ENCODE measurements around the gene ERO1A.
"Not testable (repeated sequence)": the region's sequence is repeated elsewhere in the genome, so short reads cannot be mapped to it uniquely, and the experiment has no call there.

The ERO1A gene, protein sequence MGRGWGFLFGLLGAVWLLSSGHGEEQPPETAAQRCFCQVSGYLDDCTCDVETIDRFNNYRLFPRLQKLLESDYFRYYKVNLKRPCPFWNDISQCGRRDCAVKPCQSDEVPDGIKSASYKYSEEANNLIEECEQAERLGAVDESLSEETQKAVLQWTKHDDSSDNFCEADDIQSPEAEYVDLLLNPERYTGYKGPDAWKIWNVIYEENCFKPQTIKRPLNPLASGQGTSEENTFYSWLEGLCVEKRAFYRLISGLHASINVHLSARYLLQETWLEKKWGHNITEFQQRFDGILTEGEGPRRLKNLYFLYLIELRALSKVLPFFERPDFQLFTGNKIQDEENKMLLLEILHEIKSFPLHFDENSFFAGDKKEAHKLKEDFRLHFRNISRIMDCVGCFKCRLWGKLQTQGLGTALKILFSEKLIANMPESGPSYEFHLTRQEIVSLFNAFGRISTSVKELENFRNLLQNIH

DNA sequence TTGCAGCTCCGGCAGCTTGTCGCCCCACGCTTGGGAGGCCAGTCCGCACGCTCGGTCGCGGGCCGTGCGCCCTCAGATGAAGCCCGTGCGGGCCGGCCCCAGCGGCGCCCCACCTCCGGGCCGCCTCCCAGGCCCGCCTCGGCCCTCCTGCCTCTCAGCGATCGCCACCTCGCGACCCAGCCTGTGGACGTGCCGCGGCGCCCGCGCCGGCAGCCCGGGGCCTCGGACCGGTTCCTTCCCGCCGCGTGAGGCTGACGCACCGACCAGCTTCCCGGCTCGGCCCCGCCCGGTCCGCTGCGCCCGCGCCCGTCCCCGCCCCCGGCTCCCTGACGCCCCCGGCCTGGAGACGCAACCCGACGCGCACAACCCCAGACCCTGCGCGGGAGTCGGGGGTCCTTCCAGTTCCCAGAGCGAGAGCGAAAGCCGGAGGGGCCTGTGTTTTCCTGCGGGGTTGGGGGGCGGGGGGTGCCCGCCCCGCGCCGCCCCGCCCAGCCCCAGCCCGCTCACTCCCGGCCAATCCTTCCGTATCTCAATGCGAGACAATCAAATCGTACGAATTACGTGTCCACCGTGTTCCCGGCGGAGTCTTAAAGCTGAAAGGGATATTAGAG, at the start of gene ERO1A:
Gene ERO1A, minus strand, starts transcription at position 78 of the 611 bp plus-strand sequence. Its CDS starts 77 bp downstream, at position 1.
- peak; percentile 63 for DNase-seq

DNA sequence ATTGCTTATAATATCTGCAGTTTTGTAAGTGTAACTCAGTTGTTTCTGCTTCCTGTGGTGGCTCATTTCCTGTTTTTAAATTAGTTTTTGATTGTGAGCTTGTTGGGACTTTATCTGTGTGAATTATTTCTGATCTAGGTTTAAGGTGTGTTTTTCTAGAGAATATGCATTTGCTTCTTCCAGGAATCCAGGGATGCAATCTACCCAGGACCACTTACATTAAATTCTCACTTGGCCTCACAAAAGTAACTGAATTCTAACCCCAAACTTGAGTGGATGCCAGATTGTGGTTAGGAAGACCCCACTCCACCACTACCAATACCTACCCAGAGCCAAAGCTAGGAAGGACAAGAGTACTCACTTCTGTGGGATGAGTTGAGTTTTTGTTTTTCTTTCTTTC, 46.5 kb upstream of the ERO1A start:
- no peak for DNase-seq

DNA sequence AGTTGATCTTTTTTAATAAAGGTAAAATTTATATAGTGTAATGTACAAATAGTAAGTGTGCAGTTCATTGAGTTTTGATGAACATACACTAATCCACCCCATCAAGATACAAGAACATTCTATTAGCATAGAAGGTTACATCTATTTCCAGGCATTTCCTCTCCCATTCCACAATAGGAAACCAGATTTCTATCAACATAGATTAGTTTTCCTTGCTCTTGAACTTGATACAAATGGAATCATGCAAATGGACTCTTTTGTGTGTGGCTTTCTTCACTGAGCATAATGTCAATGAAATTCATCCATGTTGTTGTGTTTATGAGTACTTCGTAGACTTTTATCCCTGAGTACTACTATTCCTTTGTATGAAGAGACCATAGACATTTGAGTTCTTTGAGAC, 45.4 kb upstream of the ERO1A start:
- no peak for DNase-seq

DNA sequence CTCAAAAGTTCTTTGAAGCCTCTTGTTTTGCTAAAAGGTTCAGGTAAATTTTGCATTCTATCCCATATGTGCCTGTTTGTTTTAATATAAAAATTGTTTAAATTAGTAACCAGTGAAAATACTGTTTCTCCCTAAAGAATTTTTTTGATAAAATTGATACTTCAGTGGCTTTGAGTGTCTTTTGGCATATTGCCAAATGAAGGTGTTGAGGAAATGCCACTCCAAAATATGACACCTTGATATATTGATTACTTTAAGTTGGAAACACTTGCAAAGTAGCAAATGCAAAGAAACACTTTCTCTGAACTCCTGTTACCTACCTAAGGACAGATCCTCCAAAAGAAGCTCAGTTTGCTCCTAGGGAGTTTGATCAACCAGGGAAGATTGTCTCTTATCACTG, 43.1 kb upstream of the ERO1A start:
- DNase-seq: no peak

DNA sequence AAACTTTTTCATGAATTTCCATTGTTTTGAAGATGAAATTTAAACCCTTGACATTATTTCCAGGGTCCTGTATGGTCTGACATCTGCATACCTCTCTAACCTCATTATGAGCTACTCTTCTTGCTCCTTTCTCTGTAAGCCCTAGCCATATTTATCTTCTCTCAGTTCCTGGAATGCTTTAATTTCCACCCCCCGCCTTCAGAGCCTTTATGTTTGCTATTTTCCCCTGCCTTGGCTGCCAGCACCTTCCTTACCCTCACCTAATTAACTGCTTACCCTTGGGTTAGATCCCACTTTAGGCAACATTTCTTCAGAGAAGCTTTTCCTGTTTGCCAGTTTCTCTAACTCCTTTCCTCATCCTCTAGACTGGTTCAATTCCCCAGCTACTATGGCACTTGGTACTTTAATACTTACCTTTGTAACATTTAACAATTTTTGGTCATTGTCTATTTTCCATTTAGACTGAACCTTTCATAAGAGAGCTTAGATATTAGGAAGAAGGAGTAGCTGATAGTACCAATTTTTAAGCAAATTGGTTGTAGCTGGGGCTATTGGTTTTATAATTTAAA, 40.6 kb upstream of the ERO1A start:
- no peak for DNase-seq

DNA sequence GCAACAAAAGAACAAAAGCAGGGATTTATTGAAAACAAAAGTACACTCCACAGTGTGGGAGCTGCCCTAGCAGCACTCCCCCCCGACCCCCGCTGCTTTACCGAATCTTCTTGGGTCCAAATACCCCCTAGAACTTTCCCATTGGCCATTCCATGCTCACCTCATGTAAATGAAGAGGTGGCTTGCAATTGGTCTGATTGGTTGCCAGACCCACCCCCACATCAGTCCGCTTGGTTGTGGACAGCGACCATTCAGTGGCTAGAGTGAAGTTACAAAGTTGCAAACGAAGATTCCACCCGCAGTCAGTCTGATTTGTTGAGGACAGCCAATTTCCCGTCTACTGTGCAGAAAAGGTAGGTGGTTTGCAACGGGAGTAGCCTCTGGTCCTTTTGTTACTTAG, 38.5 kb upstream of the ERO1A start:
- DNase-seq: no peak

DNA sequence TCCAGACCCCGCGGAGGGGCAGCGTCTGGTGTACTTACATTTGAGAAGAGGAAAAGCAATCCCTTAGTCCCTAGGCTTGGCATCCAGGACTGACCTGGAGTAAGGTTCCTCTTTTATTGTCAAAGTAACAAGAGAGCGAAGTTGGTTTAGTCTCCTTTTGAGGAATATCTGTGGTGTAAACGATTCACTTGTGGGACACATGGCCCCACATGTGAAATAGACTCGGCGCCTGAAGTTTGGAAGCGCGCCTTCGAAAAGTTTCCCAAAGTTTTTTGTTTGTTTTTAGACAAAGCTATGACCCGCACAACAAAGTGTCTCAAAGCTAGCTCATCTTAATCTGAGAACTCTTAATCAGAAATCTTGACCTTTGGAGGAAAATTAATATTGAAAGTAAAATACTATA, 35.4 kb upstream of the ERO1A start:
- peak; percentile 29 for DNase-seq

DNA sequence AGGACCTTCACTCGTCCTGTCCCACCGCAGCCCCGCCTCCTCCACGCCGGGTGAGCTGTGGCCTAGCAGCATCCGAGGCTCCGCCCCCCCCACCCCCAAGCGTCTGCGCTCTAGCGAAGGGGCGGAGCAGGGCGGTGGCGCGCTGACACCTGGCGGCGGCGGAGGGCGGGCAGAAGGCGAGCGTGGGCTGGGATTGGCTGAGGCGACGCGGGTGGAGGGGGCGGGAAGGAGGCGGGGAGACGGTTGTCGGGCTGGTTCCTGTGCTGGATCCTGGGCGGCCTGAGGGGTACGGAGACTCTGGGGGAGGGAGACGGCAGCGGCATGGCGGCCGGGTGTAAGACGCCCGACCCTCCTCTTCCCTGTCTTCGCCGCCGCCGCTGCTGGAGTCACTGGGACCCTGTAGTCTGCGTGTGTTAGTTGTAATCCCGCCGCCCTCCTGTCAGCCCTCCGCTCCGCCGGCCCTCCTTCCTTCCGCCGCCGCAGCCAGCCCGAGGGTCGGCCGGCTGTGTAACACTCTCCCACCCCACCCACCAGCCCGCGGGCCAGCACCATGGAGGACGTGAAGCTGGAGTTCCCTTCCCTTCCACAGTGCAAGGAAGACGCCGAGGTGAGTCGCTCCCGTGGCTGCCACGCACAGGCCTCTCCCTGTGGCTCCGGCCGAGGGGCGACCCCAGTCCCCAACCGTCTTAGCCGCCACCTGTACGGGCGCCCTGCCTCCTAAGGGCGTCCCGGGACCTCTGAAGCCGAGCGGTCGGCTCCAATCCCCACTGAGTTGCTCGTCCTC, 34.8 kb upstream of the ERO1A start, which contains the start of gene STYX:
Gene STYX, plus strand, starts transcription at position 242 of the 784 bp plus-strand sequence. Its CDS starts 309 bp downstream, at position 551.
- peak; percentile 97 for DNase-seq

DNA sequence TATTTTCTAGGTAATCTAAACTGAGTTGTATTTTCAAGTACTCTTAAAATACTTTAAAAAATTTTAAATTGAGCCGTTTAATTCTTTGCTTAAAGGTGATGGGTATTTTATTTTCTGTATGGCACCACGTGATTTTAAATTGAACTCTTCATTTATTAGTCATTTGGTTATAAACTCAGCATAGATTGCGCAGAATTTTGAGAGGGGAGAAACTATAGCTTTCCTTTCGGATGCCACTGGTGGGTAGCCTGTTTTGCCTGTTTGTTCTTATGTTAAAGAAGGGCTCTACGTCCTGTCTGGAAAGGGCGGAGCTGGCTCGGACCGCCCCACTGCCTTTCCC, 34.2 kb upstream of the ERO1A start:
- DNase-seq: no peak

DNA sequence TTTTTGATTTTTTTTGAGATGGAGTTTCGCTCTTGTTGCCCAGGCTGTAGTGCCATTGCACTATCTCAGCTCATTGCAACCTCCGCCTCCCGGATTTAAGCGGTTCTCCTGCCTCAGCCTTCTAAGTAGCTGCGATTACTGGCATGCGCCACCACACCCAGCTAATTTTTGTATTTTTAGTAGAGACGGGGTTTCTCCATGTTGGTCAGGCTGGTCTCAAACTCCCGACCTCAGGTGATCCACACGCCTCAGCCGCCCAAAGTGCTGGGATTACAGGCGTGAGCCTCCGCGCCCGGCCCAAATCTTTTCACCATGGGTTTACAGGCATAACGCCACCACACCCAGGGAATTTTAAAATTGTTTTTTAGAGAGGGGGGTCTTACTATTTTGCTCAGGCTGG, 33.7 kb upstream of the ERO1A start:
- DNase-seq: not testable (repeated sequence)

DNA sequence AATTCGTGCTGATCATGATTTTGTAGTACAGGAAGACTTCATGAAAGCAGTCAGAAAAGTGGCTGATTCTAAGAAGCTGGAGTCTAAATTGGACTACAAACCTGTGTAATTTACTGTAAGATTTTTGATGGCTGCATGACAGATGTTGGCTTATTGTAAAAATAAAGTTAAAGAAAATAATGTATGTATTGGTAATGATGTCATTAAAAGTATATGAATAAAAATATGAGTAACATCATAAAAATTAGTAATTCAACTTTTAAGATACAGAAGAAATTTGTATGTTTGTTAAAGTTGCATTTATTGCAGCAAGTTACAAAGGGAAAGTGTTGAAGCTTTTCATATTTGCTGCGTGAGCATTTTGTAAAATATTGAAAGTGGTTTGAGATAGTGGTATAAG, 32.2 kb upstream of the ERO1A start:
- DNase-seq: not testable (repeated sequence)

DNA sequence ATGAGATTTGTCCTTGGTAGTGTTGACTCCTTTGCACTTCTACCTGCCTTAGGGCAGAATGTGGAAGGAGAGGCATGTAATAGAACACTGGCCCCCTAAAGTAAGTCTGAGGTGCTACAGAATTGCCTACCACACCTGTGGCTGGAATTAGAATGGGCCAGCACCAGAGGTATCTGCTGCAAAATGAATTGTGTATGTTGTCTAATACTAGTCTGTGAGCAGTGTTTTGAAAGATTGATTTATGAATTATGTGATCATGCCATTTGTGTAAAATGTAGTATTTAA, 28.9 kb upstream of the ERO1A start:
- DNase-seq: no peak

DNA sequence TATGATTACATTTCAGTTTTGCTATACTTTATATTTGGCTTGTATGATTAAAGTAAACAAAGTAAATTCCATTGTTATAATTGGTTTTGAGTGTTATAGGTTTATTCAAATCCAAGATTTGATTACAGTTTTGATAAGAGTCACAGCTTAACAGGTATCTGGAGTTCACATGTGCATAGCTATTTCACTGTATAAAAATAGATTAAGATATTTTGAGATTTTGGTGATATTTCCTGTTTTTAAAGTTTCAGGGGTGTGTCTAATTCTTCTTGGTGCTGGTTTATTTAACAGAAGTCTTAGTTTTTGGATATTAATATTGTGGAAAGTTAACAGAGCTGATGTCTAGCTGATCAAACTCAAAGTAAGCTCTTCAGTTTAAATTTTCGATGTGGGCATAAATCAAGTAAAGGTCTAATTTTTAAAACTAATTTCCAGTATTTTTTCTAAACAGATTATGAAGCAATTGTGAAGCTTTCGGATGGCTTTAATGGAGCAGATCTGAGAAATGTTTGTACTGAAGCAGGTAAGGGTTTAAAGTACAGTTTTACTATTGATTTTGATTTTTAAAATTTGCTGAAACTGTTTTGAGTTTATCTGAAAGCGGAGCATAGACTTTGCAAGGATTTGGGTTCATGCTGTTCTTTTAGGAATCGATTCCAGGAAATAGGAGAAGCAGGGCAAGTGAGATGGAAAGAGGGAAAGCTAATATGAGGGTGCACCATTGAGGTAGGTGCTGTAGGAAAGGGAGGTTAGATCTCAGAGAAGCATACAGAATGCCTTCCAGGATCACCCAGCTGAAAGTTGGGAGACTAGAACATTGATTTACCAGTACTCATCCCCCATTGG, 28.4 kb upstream of the ERO1A start:
- no peak for DNase-seq

DNA sequence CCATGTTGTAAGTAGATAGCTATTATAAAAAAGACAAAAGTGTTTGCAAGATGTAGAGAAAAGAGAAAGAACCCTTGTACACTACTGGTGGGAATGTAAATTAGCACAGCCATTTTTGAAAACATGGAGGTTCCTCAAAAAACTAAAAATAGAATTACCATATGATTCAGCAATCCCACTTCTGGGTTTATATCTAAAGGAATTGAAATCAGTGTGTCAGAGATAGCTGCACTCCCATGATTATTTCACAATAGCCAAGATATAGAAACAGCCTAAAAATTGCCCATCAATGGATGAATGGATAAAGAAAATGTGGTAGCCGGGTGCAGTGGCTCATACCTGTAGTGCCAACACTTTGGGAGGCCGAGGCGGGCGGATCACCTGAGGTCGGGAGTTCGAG, 20.8 kb upstream of the ERO1A start:
- no peak for DNase-seq

DNA sequence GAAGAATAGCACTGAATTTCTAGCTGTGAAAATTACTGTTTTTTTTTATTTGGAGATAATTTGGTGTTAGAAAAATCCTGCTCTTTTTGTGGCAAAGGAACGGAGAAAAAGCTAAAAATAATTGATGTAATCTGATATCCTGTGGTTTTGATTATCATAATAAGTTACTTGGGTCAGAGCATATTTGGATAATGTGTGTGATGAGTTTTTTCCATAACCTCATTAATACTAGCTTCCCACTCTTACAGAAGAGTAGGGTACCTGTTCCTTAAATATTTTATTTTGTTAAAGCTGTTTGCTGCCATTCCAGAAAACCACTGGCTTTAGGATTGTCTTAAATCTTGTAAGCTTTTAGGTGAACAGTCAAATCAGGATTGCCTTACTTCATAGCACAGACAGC, 16.3 kb upstream of the ERO1A start:
- DNase-seq: no peak

DNA sequence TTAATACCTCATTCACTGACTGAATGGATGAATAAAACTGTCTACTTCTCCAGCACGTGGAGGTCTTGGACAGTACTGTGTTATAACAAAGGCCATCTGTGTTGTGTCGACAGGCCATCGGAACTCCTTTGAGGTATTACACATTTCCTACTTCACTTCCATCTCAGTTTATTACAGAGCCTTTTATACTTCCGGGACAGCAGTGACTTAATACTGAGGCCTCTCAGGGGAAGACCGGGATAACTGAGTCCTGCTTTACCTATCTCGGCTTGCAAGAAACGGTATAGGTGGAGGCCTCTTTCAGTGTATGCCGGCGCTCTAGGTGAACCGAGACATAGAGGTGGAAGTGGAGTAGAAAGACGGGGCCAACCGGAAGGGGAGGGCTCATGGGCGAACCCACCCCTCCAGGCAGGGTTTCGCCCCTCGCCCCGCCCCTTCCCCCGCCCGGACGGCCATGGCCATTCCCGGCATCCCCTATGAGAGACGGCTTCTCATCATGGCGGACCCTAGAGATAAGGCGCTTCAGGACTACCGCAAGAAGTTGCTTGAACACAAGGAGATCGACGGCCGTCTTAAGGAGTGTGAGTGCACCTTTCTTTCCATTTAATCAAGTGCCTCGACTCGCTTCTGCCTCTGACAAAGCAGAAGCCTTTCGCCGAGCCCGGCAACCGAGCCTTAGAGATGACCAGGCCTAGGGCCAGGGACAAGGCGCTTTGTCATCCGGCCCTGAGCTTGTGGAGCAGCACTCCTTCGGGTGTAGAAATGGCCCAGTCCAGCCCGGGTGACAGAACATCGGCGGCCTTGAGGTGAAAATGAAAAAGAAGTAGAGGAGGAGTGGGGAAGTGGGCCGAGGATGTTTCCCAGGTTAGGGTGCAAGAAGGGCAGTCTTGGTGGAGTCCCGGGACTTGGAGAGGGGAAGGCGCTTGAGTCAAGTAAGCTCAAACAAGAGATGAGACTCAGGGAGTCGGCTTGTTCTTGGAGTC, 11.7 kb upstream of the ERO1A start, which contains the start of gene PSMC6:
Gene PSMC6, plus strand, starts transcription at position 477 of the 983 bp plus-strand sequence. Its CDS starts 20 bp downstream, at position 497.
- DNase-seq: peak; percentile 89

DNA sequence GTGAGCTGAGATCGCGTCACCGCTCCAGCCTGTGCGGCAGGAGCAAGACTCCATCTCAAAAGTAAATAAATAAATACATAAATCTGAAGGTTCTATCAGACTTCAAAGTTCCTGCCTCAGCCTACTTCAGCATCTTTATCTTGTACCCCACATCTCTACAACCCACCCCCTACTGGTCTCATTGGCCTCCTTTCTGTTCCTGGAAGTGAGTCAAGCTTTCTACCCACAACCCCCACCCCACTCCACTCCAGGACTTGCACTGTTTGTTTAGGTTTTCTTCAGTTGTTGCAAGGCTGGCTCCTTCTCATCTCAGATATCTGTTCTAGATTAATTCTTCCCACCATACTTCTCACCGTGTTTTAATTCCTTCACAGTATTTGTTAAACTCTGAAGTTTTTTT, 10.9 kb upstream of the ERO1A start:
- no peak for DNase-seq

DNA sequence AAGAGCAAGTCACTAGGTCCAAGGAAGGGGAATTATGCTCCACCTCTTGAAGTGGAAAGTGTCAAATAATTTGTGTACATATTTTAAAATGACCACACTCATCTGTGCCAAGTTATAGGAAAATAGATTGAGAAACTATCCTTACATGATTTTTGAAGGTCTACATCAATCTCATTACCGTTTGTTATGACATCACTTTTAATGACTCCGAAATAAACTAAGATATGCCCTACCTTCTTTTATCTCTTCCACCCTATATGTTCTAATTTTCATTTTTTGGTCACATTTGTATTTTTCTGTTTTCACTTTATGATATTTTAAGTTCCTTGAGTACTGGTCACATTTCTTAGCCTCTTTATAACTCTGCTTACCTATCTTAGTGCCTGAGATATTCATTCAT, 8.3 kb upstream of the ERO1A start:
- no peak for DNase-seq

DNA sequence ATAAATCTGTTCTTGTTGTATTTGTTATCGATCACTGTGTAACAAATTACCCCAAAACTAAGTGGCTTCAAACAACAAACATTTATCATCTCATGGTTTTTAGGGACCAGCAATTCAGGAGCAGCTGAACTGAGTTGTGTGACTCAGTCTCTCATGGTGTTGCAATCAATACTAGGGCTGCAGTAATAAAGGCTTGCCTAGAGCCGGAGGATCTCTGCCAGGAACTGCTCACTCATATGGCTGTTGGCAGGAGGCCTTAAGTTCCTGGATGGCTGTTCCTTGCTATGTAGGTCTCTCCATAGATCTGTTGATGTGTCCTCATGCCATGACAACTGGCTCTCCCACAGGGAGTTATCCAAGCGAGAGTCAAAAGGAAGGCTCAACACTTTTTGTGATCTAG, 7.9 kb upstream of the ERO1A start:
- no peak for DNase-seq

DNA sequence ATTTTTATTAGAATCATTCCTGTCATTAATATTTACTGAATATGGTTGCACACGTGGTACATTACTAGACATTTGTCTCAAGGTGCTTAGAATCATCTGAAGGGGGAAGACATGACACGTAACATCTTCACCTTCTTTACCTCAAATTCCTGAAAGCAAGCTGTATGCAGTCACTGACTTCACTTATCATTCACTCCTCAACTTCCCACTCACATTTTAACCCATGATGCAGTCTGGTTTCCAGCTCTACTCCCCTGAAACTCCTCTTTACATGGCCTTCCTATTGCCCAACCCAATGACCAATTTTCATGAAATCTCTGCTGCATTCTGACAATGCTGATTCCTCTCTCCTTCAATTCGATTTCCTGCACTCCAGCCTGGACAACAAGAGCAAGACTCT, 5.9 kb upstream of the ERO1A start:
- no peak for DNase-seq

DNA sequence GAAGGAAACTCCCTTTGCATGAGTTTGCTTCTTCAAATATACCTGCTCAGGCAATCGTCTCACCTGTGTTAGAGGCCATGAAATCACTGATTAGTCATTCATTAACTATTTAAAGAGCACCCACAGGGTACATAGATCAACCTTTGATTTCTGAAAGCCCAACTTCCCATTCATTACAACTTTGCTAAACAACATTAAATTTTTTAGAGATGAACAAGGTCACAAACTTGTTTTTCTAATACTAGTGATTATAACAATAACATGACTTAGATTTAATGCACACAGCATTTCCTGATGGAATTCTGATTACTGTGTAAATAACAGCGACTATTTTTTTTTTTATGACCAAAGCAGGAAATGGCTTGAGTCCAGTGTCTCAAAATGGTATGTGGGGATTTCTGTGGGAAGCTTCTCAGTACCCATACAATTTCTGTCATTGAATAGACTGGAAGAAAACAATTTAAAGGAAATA, 5.4 kb upstream of the ERO1A start:
- DNase-seq: no peak
